ENCODE data around the gene NRN1L.

The NRN1L gene

GRCh38 chr16:67922221-67922620, 37.5 kb downstream of the NRN1L start:
- no peak for DNase-seq

GRCh38 chr16:67922740-67923139, 38.1 kb downstream of the NRN1L start:
- DNase-seq = peak; percentile 47 to 70

GRCh38 chr16:67923414-67924116, 38.9 kb downstream of the NRN1L start:
- DNase-seq = peak; percentile 60 to 69

GRCh38 chr16:67924140-67924906, 39.6 kb downstream of the NRN1L start:
- no peak for DNase-seq

GRCh38 chr16:67926181-67926750, 41.6 kb downstream of the NRN1L start:
- peak; percentile 57 to 73 for DNase-seq

- no peak for DNase-seq
Observed at GRCh38 chr16:67927131-67927941, 42.7 kb downstream of the NRN1L start.

- no peak for DNase-seq
Observed at GRCh38 chr16:67928147-67928546, 43.5 kb downstream of the NRN1L start.

GRCh38 chr16:67928561-67929364, 44.1 kb downstream of the NRN1L start:
- DNase-seq = peak; percentile 42 to 55

- DNase-seq = no peak
Observed at GRCh38 chr16:67930191-67930590, 45.5 kb downstream of the NRN1L start.

GRCh38 chr16:67930678-67931211, 46.1 kb downstream of the NRN1L start:
- DNase-seq = no peak

GRCh38 chr16:67931712-67932461, 47.2 kb downstream of the NRN1L start, which contains the start of gene CTRL:
TSS of gene CTRL (minus strand) at chr16:67931862. CDS start at chr16:67931852, 10 bp downstream.
- no peak for DNase-seq

GRCh38 chr16:67932462-67932840, 47.8 kb downstream of the NRN1L start:
- no peak for DNase-seq

GRCh38 chr16:67933805-67934204, 49.1 kb downstream of the NRN1L start:
- DNase-seq = no peak

GRCh38 chr16:67934306-67935100, 49.8 kb downstream of the NRN1L start:
- DNase-seq = peak in 1 of 2 experiments; percentile 12

- no peak for DNase-seq
Observed at GRCh38 chr16:67935101-67935401, 50.4 kb downstream of the NRN1L start.

- peak; percentile 96 to 97 for DNase-seq
Observed at GRCh38 chr16:67935402-67936123, 50.9 kb downstream of the NRN1L start.
